ENCODE measurements around the gene MPZL3. TPM values are rescaled to one million over a fixed set of nuclear protein-coding genes. Genes with fewer than 3 reads are reported as not detected.

The MPZL3 gene
- total and polyA plus RNA-seq, 4 donors: 2.5 to 6.9 (median 3.5) TPM

DNA sequence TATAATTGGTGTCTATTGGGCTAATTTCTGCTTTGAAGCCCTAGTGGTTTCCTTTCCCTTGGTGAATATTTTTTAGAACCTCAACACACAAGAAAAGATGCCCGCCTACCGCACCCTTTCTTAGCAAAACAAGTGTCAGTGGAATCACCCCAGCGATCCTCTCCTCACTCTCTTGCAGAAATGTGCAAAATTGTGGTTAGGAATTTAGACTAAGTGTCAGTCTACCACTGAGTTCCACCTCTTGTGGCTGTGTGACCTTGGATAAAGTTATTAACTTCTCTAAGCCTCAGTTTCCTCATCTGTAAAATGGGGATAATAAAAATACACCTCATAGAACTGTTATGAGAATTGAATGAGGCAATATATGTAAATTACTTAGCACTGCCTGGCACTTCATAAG is 22.1 kb downstream of the MPZL3 start:
- H3K27me3 ChIP-seq (ENCODE audit: control insufficient read depth in 4 of 4, insufficient read depth in 4 of 4, low read length in 3 of 4): no peaks in the 10 kb centered on the region
- no peak overlapping the region for H3K9ac ChIP-seq (ENCODE audit: low read depth in 1 of 2, low read length in 2 of 2)
- H3K9me3 ChIP-seq (ENCODE audit: control insufficient read depth in 4 of 4, low read length in 3 of 4): no peaks in the 10 kb centered on the region
- TF ChIP-seq YY1 (IDR thresholded peaks at IDR 0.05): no peak
- no peak for TF ChIP-seq TAF1 (conservative IDR thresholded peaks at IDR 0.05)
- TF ChIP-seq, protein P1, sequence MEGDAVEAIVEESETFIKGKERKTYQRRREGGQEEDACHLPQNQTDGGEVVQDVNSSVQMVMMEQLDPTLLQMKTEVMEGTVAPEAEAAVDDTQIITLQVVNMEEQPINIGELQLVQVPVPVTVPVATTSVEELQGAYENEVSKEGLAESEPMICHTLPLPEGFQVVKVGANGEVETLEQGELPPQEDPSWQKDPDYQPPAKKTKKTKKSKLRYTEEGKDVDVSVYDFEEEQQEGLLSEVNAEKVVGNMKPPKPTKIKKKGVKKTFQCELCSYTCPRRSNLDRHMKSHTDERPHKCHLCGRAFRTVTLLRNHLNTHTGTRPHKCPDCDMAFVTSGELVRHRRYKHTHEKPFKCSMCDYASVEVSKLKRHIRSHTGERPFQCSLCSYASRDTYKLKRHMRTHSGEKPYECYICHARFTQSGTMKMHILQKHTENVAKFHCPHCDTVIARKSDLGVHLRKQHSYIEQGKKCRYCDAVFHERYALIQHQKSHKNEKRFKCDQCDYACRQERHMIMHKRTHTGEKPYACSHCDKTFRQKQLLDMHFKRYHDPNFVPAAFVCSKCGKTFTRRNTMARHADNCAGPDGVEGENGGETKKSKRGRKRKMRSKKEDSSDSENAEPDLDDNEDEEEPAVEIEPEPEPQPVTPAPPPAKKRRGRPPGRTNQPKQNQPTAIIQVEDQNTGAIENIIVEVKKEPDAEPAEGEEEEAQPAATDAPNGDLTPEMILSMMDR (IDR thresholded peaks at IDR 0.05; ENCODE audit: low read depth, low read length, missing input control): no peak
- no peak for TF ChIP-seq HNF4A (conservative IDR thresholded peaks at IDR 0.05)
- TF ChIP-seq, protein P2, sequence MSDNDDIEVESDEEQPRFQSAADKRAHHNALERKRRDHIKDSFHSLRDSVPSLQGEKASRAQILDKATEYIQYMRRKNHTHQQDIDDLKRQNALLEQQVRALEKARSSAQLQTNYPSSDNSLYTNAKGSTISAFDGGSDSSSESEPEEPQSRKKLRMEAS (IDR thresholded peaks at IDR 0.05): no peak
- TF ChIP-seq, protein P3, sequence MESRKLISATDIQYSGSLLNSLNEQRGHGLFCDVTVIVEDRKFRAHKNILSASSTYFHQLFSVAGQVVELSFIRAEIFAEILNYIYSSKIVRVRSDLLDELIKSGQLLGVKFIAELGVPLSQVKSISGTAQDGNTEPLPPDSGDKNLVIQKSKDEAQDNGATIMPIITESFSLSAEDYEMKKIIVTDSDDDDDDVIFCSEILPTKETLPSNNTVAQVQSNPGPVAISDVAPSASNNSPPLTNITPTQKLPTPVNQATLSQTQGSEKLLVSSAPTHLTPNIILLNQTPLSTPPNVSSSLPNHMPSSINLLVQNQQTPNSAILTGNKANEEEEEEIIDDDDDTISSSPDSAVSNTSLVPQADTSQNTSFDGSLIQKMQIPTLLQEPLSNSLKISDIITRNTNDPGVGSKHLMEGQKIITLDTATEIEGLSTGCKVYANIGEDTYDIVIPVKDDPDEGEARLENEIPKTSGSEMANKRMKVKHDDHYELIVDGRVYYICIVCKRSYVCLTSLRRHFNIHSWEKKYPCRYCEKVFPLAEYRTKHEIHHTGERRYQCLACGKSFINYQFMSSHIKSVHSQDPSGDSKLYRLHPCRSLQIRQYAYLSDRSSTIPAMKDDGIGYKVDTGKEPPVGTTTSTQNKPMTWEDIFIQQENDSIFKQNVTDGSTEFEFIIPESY (IDR thresholded peaks at IDR 0.05): no peak
- no peak for TF ChIP-seq RXRA (IDR thresholded peaks at IDR 0.05)
- TF ChIP-seq, protein P4, sequence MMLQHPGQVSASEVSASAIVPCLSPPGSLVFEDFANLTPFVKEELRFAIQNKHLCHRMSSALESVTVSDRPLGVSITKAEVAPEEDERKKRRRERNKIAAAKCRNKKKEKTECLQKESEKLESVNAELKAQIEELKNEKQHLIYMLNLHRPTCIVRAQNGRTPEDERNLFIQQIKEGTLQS (IDR thresholded peaks at IDR 0.05): no peak
- no peak for TF ChIP-seq FOXA2 (IDR thresholded peaks at IDR 0.05)
- no peak for TF ChIP-seq NR2F2 (IDR thresholded peaks at IDR 0.05)
- no peak for TF ChIP-seq HNF4G (IDR thresholded peaks at IDR 0.05)
- no peak for TF ChIP-seq RAD21 (IDR thresholded peaks at IDR 0.05)
- WGBS: 94% methylated on average over 3 of the region's 3 CpGs
- no peak overlapping the region for H3K27ac ChIP-seq (ENCODE audit: low read depth in 1 of 2, low read length in 2 of 2)
- no peaks in the 10 kb centered on the region for H3K4me1 ChIP-seq (ENCODE audit: control insufficient read depth in 4 of 4, insufficient read depth in 4 of 4, low read length in 3 of 4)
- H3K4me3 ChIP-seq (ENCODE audit: low read depth in 1 of 3, low read length in 3 of 3): no peak overlapping the region
- H3K36me3 ChIP-seq (ENCODE audit: control insufficient read depth in 4 of 4, insufficient read depth in 3 of 4, low read depth in 1 of 4, low read length in 3 of 4): peaks cover 6 to 10% (median 9%) of the 10 kb centered on the region in 4 donors
- no peak for DNase-seq (ENCODE audit: low spot score)

DNA sequence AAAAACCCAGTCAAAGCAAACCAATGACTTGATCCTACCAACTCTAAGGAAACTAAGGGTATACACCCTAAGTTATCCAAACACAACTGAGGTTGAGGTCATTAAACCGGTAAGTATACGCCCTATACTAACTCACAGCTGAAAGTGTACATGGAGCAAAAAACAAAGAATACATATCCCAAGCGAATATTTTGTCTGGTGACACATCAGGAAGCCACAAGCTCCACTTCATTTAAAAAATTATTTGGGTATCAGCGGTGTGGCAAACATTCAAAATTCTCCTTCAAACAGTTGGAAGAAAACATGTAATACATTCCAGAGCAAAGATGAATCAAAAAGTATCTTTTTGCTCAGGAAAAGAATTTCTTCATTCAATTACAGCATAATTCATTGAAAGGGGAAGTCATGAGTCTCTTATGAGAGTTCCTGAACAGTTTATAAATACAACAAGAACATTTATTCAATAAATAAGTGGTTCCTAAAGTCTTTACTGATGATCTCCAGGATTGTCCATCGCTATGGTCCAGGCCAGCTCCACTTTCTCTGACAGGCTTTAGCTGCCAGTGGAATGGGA is 22.8 kb downstream of the MPZL3 start:
- H3K4me3 ChIP-seq (ENCODE audit: low read depth in 1 of 3, low read length in 3 of 3): no peak overlapping the region
- H3K27ac ChIP-seq (ENCODE audit: low read depth in 1 of 2, low read length in 2 of 2): peak overlapping the region in 1 of 2 donors; percentile 23
- H3K27me3 ChIP-seq (ENCODE audit: control insufficient read depth in 4 of 4, insufficient read depth in 4 of 4, low read length in 3 of 4): no peaks in the 10 kb centered on the region
- no peaks in the 10 kb centered on the region for H3K9me3 ChIP-seq (ENCODE audit: control insufficient read depth in 4 of 4, low read length in 3 of 4)
- TF ChIP-seq YY1 (IDR thresholded peaks at IDR 0.05) (no peak), FOXA1 (IDR thresholded peaks at IDR 0.05) (no peak), EGR1 (IDR thresholded peaks at IDR 0.05; ENCODE audit: low read depth in 2 of 2) (no peak), SP1 (IDR thresholded peaks at IDR 0.05) (no peak), GABPA (IDR thresholded peaks at IDR 0.05 in 1 of 2, conservative IDR thresholded peaks at IDR 0.05 in 1 of 2) (no peak), FOXA2 (IDR thresholded peaks at IDR 0.05) (no peak), NR2F2 (IDR thresholded peaks at IDR 0.05) (no peak), JUND (IDR thresholded peaks at IDR 0.05) (no peak), RXRA (IDR thresholded peaks at IDR 0.05) (no peak), HNF4G (IDR thresholded peaks at IDR 0.05) (no peak)
- TF ChIP-seq, protein P1 (IDR thresholded peaks at IDR 0.05; ENCODE audit: low read depth, low read length, missing input control): no peak
- TF ChIP-seq, protein P4 (IDR thresholded peaks at IDR 0.05): no peak
- TF ChIP-seq, protein P2 (IDR thresholded peaks at IDR 0.05): no peak
- TF ChIP-seq, protein P5, sequence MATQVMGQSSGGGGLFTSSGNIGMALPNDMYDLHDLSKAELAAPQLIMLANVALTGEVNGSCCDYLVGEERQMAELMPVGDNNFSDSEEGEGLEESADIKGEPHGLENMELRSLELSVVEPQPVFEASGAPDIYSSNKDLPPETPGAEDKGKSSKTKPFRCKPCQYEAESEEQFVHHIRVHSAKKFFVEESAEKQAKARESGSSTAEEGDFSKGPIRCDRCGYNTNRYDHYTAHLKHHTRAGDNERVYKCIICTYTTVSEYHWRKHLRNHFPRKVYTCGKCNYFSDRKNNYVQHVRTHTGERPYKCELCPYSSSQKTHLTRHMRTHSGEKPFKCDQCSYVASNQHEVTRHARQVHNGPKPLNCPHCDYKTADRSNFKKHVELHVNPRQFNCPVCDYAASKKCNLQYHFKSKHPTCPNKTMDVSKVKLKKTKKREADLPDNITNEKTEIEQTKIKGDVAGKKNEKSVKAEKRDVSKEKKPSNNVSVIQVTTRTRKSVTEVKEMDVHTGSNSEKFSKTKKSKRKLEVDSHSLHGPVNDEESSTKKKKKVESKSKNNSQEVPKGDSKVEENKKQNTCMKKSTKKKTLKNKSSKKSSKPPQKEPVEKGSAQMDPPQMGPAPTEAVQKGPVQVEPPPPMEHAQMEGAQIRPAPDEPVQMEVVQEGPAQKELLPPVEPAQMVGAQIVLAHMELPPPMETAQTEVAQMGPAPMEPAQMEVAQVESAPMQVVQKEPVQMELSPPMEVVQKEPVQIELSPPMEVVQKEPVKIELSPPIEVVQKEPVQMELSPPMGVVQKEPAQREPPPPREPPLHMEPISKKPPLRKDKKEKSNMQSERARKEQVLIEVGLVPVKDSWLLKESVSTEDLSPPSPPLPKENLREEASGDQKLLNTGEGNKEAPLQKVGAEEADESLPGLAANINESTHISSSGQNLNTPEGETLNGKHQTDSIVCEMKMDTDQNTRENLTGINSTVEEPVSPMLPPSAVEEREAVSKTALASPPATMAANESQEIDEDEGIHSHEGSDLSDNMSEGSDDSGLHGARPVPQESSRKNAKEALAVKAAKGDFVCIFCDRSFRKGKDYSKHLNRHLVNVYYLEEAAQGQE (IDR thresholded peaks at IDR 0.05): no peak
- TF ChIP-seq, protein P3 (IDR thresholded peaks at IDR 0.05): no peak
- no peak for DNase-seq (ENCODE audit: low spot score)
- peaks cover 4 to 10% (median 9%) of the 10 kb centered on the region in 4 donors for H3K36me3 ChIP-seq (ENCODE audit: control insufficient read depth in 4 of 4, insufficient read depth in 3 of 4, low read depth in 1 of 4, low read length in 3 of 4)
- 81% methylated on average over 5 of the region's 5 CpGs for WGBS
- H3K9ac ChIP-seq (ENCODE audit: low read depth in 1 of 2, low read length in 2 of 2): no peak overlapping the region
- no peaks in the 10 kb centered on the region for H3K4me1 ChIP-seq (ENCODE audit: control insufficient read depth in 4 of 4, insufficient read depth in 4 of 4, low read length in 3 of 4)

Data from liver (tissue), 9 donors.